Mesendoderm (in vitro differentiated cells): ENCODE results near the gene PDXDC1.

ENCODE experiments used
- DNase-seq: peaks from one replicate; pipeline ENCODE4 v3.0.0; 2013
- H2AK5ac ChIP-seq: 2 replicates; pipeline ENCODE4 v1.6.1; 2013; ENCODE audit warnings: low read length, inconsistent platforms
- H2BK120ac ChIP-seq: 2 replicates; pipeline ENCODE4 v1.6.1; 2013; ENCODE audit warnings: low read depth, mild to moderate bottlenecking, low read length, moderate library complexity, mixed read lengths
- H2BK15ac ChIP-seq: replicated peaks from 2 replicates; pipeline ENCODE4 v1.6.1; 2013; ENCODE audit warnings: low read depth, mild to moderate bottlenecking, moderate library complexity
- H2BK5ac ChIP-seq: 2 replicates; pipeline ENCODE4 v1.6.1; 2013; ENCODE audit warnings: low read length, inconsistent platforms
- H3K18ac ChIP-seq: 2 replicates; pipeline ENCODE4 v1.6.1; 2013; ENCODE audit warnings: mild to moderate bottlenecking, low read length, mixed read lengths
- H3K23ac ChIP-seq: one replicate; pipeline ENCODE4 v1.6.1; 2013; ENCODE audit warnings: low read length
- H3K27ac ChIP-seq: 2 replicates; pipeline ENCODE4 v1.5.1; 2013; ENCODE audit warnings: low read depth, mild to moderate bottlenecking, inconsistent platforms, low read length, moderate library complexity
- H3K27me3 ChIP-seq: 2 replicates; pipeline ENCODE4 v1.6.1; 2013; ENCODE audit warnings: low read length, control low read depth, mild to moderate bottlenecking, inconsistent platforms; ENCODE audit not compliant: insufficient read depth, poor library complexity
- H3K36me3 ChIP-seq: 2 replicates; pipeline ENCODE4 v1.6.1; 2013; ENCODE audit warnings: low read length, inconsistent platforms; ENCODE audit not compliant: control insufficient read depth, insufficient read depth
- H3K4ac ChIP-seq: one replicate; pipeline ENCODE4 v1.6.1; 2013; ENCODE audit warnings: low read depth, mild to moderate bottlenecking, low read length, moderate library complexity
- H3K4me1 ChIP-seq: 2 replicates; pipeline ENCODE4 v1.6.1; 2013; ENCODE audit warnings: low read depth, low read length, inconsistent platforms; ENCODE audit not compliant: control insufficient read depth
- H3K4me2 ChIP-seq: 2 replicates; pipeline ENCODE4 v1.6.1; 2013; ENCODE audit warnings: low read length
- H3K4me3 ChIP-seq: 2 replicates; pipeline ENCODE4 v1.5.1; 2013; ENCODE audit warnings: mild to moderate bottlenecking, low read length
- H3K56ac ChIP-seq: one replicate; pipeline ENCODE4 v1.6.1; 2013; ENCODE audit warnings: low read length
- H3K79me1 ChIP-seq: 2 replicates; pipeline ENCODE4 v1.6.1; 2013; ENCODE audit warnings: low read length, inconsistent platforms
- H3K79me2 ChIP-seq: 2 replicates; pipeline ENCODE4 v1.6.1; 2013; ENCODE audit warnings: mild to moderate bottlenecking, low read length; ENCODE audit not compliant: control insufficient read depth, insufficient read depth
- H3K9ac ChIP-seq: 2 replicates; pipeline ENCODE4 v1.6.1; 2013; ENCODE audit warnings: low read length, inconsistent platforms
- H4K5ac ChIP-seq: one replicate; pipeline ENCODE4 v1.6.1; 2013; ENCODE audit warnings: low read length
- H4K8ac ChIP-seq: one replicate; pipeline ENCODE4 v1.6.1; 2013; ENCODE audit warnings: low read depth, mild to moderate bottlenecking, control low read depth, low read length, moderate library complexity
- WGBS: extraction: QIAGEN DNeasy Blood & Tissue Kit; methylation state at CpG from one replicate; pipeline ENCODE4 v1.1.7; 2013; ENCODE audit warnings: low lambda C conversion rate, missing lambda C conversion rate; ENCODE audit not compliant: insufficient coverage; ENCODE audit errors: extremely low coverage; 5-methylcytosine and 5-hydroxymethylcytosine counted together

The PDXDC1 gene

DNA sequence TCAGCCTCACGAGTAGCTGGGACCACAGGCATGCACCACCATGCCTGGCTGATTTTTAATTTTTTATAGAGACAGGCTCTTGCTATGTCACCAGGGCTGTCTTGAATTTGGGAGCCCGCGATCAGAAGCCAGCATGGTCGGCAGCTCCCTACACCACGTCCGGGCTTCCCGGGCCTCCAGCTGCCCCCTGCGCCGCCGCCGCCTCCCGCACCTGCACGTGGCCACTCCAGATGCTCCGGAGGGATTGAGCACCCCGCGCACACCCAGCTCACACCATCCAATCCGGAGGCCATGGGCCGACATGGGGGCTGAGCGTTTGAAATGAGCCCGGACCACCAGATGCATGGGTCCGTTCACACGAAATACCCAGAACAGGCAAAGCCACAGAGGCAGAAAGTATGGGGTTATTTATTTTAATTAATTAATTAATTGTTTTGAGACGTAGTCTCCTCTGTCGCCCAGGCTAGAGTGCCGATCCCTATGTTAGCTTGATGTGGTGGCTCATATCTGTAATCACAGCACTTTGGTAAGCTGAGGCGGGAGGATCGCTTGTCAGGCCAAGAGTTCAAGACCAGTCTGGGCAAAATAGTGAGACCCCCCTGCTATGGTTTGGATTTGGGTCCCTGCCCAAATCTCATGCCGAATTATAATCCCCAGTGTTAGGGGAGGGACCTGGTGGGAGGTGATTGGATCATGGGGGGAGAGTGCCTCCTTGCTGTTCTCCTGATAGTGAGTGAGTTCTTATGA, 17.1 kb upstream of the PDXDC1 start:
- no peak overlapping the region for H3K4me2 ChIP-seq
- DNase-seq = no peak

DNA sequence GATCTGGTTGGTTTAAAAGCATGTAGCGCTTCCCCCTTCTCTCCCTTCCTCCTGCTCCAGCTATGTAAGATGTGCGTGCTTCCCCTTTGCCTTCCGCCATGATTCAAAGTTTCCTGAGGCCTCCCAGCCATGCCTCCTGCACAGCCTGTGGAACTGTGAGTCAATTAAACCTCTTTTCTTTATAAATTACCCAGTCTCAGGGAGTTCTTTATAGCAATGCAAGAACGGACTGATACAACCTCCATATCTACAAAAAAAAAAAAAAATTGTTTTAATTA, 16.6 kb upstream of the PDXDC1 start:
- H4K8ac ChIP-seq = no peak overlapping the region
- H3K18ac ChIP-seq = no peak overlapping the region
- no CpG with 5 or more reads among the region's 4 CpGs for WGBS

More for the DNA sequence above, 17.1 kb upstream of the PDXDC1 start:
- no peaks in the 10 kb centered on the region for H3K79me2 ChIP-seq
- H2AK5ac ChIP-seq = no peak overlapping the region
- H3K56ac ChIP-seq = no peak overlapping the region
- H3K4ac ChIP-seq = no peak overlapping the region
- H2BK15ac ChIP-seq = no peak overlapping the region
- H2BK5ac ChIP-seq = no peak overlapping the region
- no peaks in the 10 kb centered on the region for H3K4me1 ChIP-seq
- H3K23ac ChIP-seq = no peak overlapping the region
- no peak overlapping the region for H4K5ac ChIP-seq
- WGBS = no CpG with 5 or more reads among the region's 28 CpGs
- no peak overlapping the region for H3K4me3 ChIP-seq
- no peak overlapping the region for H3K18ac ChIP-seq
- no peak overlapping the region for H3K9ac ChIP-seq
- no peaks in the 10 kb centered on the region for H3K27me3 ChIP-seq
- no peaks in the 10 kb centered on the region for H3K36me3 ChIP-seq
- no peak overlapping the region for H4K8ac ChIP-seq
- no peak overlapping the region for H2BK120ac ChIP-seq
- H3K79me1 ChIP-seq = no peaks in the 10 kb centered on the region
- no peak overlapping the region for H3K27ac ChIP-seq

DNA sequence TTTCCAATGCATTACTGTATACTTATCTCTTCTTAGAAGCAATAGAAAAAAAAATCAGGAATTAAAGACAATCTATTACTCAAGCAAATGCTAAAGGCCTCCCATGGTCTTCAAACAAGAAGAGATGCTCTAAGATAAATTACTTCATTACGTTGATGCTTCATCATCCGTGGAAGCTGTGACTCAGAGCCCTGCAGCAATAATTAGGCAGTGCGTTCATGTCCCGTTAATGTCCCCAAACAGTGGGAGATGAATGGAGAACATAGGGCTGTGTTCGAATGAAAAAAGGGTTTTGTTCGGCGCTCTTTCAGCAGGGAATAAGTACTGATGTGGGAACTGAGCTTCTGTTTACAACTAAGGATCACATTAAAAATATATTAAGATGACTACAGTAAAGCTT, 15.9 kb upstream of the PDXDC1 start:
- no peak overlapping the region for H3K56ac ChIP-seq

More for the DNA sequence above, 16.6 kb upstream of the PDXDC1 start:
- Histone ChIP-seq H3K4me1 (no peaks in the 10 kb centered on the region), H2BK120ac (no peak overlapping the region), H3K4me3 (no peak overlapping the region), H3K4me2 (no peak overlapping the region), H3K23ac (no peak overlapping the region), H3K4ac (no peak overlapping the region), H2BK15ac (no peak overlapping the region), H2BK5ac (no peak overlapping the region), H3K9ac (no peak overlapping the region), H4K5ac (no peak overlapping the region), H3K27ac (no peak overlapping the region), H3K27me3 (no peaks in the 10 kb centered on the region), H3K79me2 (no peaks in the 10 kb centered on the region), H2AK5ac (no peak overlapping the region), H3K56ac (no peak overlapping the region), H3K79me1 (no peaks in the 10 kb centered on the region), H3K36me3 (no peaks in the 10 kb centered on the region)
- no peak for DNase-seq

DNA sequence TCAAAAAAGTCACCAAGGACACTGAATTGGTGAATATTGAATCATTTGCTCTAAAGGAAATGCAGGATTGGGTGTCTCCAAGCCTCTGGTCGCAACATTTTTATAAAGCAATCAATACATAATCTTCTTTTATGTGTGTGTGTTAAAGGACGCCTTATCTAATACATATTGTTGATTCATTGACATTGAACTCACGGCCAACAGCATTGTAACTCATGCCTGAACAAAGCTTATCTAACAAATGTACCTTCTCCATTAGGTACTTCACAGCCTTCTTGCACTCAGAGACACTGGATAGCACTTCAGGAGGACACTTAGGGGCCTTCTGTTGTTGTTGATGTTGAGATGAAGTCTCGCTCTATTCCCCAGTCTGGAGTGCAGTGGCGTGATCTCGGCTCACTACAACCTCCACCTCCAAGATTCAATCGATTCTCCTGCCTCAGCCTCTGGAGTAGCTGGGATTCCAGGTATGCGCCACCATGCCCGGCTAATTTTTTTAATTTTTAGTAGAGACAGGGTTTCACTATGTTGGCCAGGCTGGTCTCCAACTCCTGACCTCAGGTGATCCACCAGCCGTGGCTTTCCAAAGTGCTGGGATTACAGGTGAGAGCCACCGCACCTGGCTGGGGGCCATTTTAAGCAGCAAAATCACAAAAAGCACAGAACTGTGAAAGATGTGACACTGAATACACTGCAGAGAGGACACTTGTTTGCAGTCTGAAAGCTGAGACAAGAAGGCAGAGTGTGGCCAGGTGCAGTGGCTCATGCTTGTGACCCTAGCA, 13.2 kb upstream of the PDXDC1 start:
- no peak overlapping the region for H4K8ac ChIP-seq
- no peak overlapping the region for H3K27ac ChIP-seq
- no peaks in the 10 kb centered on the region for H3K79me2 ChIP-seq
- no peaks in the 10 kb centered on the region for H3K4me1 ChIP-seq
- H2BK15ac ChIP-seq = no peak overlapping the region
- H2BK5ac ChIP-seq = no peak overlapping the region
- WGBS = no CpG with 5 or more reads among the region's 11 CpGs
- H3K36me3 ChIP-seq = no peaks in the 10 kb centered on the region
- no peak overlapping the region for H3K4me2 ChIP-seq
- no peak overlapping the region for H3K9ac ChIP-seq
- no peak overlapping the region for H2AK5ac ChIP-seq
- H4K5ac ChIP-seq = no peak overlapping the region
- no peaks in the 10 kb centered on the region for H3K79me1 ChIP-seq
- no peaks in the 10 kb centered on the region for H3K27me3 ChIP-seq
- DNase-seq = no peak
- H3K56ac ChIP-seq = no peak overlapping the region
- H3K4ac ChIP-seq = no peak overlapping the region
- no peak overlapping the region for H3K4me3 ChIP-seq
- no peak overlapping the region for H3K18ac ChIP-seq
- H3K23ac ChIP-seq = no peak overlapping the region
- H2BK120ac ChIP-seq = no peak overlapping the region

More for the DNA sequence above, 15.9 kb upstream of the PDXDC1 start:
- Histone ChIP-seq H2BK5ac (no peak overlapping the region), H3K27me3 (no peaks in the 10 kb centered on the region), H3K27ac (no peak overlapping the region), H3K79me2 (no peaks in the 10 kb centered on the region), H3K18ac (no peak overlapping the region), H2BK120ac (no peak overlapping the region), H4K8ac (no peak overlapping the region), H3K4me3 (no peak overlapping the region), H2AK5ac (no peak overlapping the region), H3K36me3 (no peaks in the 10 kb centered on the region), H3K23ac (no peak overlapping the region), H3K4me1 (no peaks in the 10 kb centered on the region), H3K9ac (no peak overlapping the region), H2BK15ac (no peak overlapping the region), H3K79me1 (no peaks in the 10 kb centered on the region), H3K4me2 (no peak overlapping the region), H3K4ac (no peak overlapping the region), H4K5ac (no peak overlapping the region)
- DNase-seq = no peak
- no CpG with 5 or more reads among the region's 7 CpGs for WGBS

DNA sequence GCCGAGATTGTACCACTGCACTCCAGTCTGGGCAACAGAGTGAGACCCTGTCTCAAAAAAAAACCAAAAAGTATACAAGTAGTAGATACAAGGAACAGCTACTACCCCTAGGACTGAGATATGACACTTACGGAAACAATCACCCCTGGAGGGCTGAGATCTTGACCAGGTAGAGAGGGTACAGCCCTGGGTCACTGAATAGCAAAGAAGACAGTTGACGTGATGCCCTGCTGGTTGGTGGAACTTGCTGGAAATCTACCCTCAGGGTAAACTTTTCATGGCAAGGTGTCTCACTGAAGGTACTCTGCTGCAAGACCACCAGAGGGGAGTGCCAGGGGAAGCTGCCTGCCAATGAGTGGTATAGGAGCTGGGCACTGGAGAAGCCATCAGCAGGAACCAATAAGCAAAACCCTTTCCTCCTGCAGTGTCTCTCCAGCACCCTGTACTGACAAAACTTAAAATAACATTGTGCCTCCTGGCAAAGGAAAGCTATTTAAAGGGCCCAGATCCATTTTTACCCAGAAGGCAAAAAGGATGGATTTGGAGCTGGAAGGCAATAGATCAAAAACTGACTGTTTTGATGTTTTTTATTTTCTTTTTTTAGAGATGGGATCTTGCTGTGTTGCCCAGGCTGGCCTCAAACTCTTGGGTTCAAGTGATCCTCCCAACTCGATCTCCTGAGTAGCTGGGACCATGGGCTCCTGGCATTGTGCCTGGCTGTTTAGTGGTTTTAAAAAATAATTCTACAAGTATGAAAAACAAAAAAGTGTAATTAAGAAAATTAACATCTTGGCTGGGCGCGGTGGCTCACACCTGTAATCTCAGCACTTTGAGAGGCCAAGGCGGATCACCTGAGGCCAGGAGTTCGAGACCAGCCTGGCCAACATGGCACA, 11.3 kb upstream of the PDXDC1 start:
- no peak overlapping the region for H2BK5ac ChIP-seq
- H2AK5ac ChIP-seq = no peak overlapping the region
- no peak overlapping the region for H2BK15ac ChIP-seq
- no peak overlapping the region for H3K18ac ChIP-seq
- H3K4me1 ChIP-seq = no peaks in the 10 kb centered on the region
- H3K56ac ChIP-seq = no peak overlapping the region
- H3K27me3 ChIP-seq = no peaks in the 10 kb centered on the region
- H2BK120ac ChIP-seq = no peak overlapping the region
- H3K4me3 ChIP-seq = no peak overlapping the region
- no peaks in the 10 kb centered on the region for H3K79me2 ChIP-seq
- no peaks in the 10 kb centered on the region for H3K36me3 ChIP-seq
- H3K9ac ChIP-seq = no peak overlapping the region
- H3K27ac ChIP-seq = no peak overlapping the region
- no peaks in the 10 kb centered on the region for H3K79me1 ChIP-seq
- H4K5ac ChIP-seq = no peak overlapping the region
- no peak overlapping the region for H3K4me2 ChIP-seq
- H3K4ac ChIP-seq = no peak overlapping the region
- no peak overlapping the region for H3K23ac ChIP-seq
- DNase-seq = no peak
- no peak overlapping the region for H4K8ac ChIP-seq
- no CpG with 5 or more reads among the region's 8 CpGs for WGBS
